Esophagus (tissue), 2 donors: ENCODE results near the gene VWA2. TPM values are rescaled to one million over a fixed set of nuclear protein-coding genes. Genes with fewer than 3 reads are reported as not detected.

Experiments used
- H3K27ac ChIP-seq, 2 donors: one replicate each; pipeline ENCODE4 v1.5.1; 2013; ENCODE audit warnings: low read depth in 2 of 2, mild to moderate bottlenecking in 2 of 2, inconsistent platforms in 1 of 2, low read length in 1 of 2, moderate library complexity in 1 of 2
- H3K27me3 ChIP-seq, 2 donors: one replicate each; pipeline ENCODE4 v1.6.1; 2013; ENCODE audit warnings: low read length in 2 of 2, control low read depth in 1 of 2, mild to moderate bottlenecking in 1 of 2; ENCODE audit not compliant: insufficient read depth in 2 of 2, control insufficient read depth in 1 of 2
- H3K36me3 ChIP-seq, 2 donors: one replicate each; pipeline ENCODE4 v1.6.1; 2013; ENCODE audit warnings: low read length in 1 of 2; ENCODE audit not compliant: control insufficient read depth in 2 of 2, insufficient read depth in 2 of 2
- H3K4me1 ChIP-seq, 2 donors: one replicate each; pipeline ENCODE4 v1.6.1; 2013; ENCODE audit warnings: low read length in 1 of 2; ENCODE audit not compliant: control insufficient read depth in 2 of 2, insufficient read depth in 2 of 2
- H3K4me3 ChIP-seq, 2 donors: one replicate each; pipeline ENCODE4 v1.5.1; 2013; ENCODE audit warnings: low read length in 2 of 2, mild to moderate bottlenecking in 2 of 2, low read depth in 1 of 2, moderate library complexity in 1 of 2
- H3K9me3 ChIP-seq, 2 donors: one replicate each; pipeline ENCODE4 v1.6.1; 2013; ENCODE audit warnings: mild to moderate bottlenecking in 2 of 2, low read depth in 1 of 2, low read length in 1 of 2, moderate library complexity in 1 of 2; ENCODE audit not compliant: control insufficient read depth in 2 of 2, insufficient read depth in 1 of 2
- WGBS, 2 donors: extraction: QIAGEN DNeasy Blood & Tissue Kit; methylation state at CpG; one replicate each; pipeline ENCODE4 v1.1.7; 2013; 5-methylcytosine and 5-hydroxymethylcytosine counted together
- polyA plus RNA-seq, 2 donors: library from polyadenylated mRNA; stranded (reverse); fragments of 200-250 nt; gene quantifications; one replicate each; pipeline ENCODE4 v1.2.3, GENCODE V29; 2013
- donor health status: healthy with polysubstance abuse.
- donor health status: Bipolar disorder and iron deficiency.

VWA2 gene
- polyA plus RNA-seq, 2 donors: 0.71 to 1.4 TPM

DNA sequence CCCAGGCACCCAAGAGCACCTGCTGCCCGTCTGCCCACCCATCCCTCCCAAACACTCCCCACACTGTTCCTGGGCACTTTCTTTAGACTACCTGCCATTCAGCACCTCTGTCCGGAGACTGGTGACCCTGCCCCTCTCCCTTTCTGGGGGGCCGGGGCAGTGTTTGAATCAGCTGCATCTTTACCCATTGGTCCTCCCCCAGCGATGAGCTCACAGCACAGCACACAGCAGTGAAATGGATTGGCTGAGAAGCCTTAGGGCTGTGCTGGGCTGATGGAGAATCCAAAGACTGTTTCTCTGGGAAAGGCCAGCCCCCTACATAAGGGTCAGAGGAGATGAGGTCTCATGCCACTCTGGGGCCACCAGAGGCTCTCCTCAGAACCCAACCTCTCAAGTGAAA lies 40.2 kb downstream of the VWA2 start:
- Histone ChIP-seq H3K27ac (peak overlapping the region; percentile 26 to 74), H3K4me1 (peaks cover 13 to 22% of the 10 kb centered on the region in 2 donors), H3K36me3 (no peaks in the 10 kb centered on the region), H3K9me3 (no peaks in the 10 kb centered on the region), H3K27me3 (no peaks in the 10 kb centered on the region), H3K4me3 (no peak overlapping the region)
- WGBS, 2 donors: 88% methylated on average over 4 of the region's 4 CpGs

- Histone ChIP-seq H3K9me3 (no peaks in the 10 kb centered on the region), H3K27ac (peak overlapping the region; percentile 65 to 86), H3K4me3 (no peak overlapping the region), H3K36me3 (no peaks in the 10 kb centered on the region), H3K27me3 (no peaks in the 10 kb centered on the region), H3K4me1 (peaks cover 13 to 28% of the 10 kb centered on the region in 2 donors)
- 64 to 67% methylated on average over 8 of the region's 8 CpGs for WGBS, 2 donors
These were observed 41.0 kb downstream of the VWA2 start for GRCh38 chr10:114279901-114280644.

DNA sequence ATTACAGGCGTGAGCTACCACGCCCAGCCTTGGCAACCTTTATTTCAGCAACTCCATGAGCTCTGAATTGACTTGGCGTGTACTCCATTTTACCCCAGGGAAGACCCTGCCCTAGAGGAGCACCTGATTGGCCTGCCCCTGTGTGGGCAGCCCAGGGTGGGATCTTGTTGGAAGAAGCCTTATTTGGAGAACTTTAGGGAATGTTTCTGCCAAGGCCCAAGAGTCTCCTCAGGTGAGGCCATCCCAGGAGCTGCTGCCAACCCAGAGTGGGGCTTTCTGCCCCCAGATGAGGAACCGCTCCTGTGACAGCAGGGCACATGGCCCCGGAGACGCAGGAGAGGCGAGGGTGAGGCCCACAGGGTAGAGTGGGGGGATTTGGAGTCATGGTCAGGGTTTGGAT lies 42.0 kb downstream of the VWA2 start:
- peaks cover 13 to 28% of the 10 kb centered on the region in 2 donors for H3K4me1 ChIP-seq
- no peaks in the 10 kb centered on the region for H3K27me3 ChIP-seq
- no peaks in the 10 kb centered on the region for H3K36me3 ChIP-seq
- 61 to 65% methylated on average over 7 of the region's 7 CpGs for WGBS, 2 donors
- H3K4me3 ChIP-seq: no peak overlapping the region
- H3K9me3 ChIP-seq: no peaks in the 10 kb centered on the region
- H3K27ac ChIP-seq: peak overlapping the region in 1 of 2 donors; percentile 33

GRCh38 chr10:114281461-114281860 lies 42.4 kb downstream of the VWA2 start:
- 70 to 74% methylated on average over 5 of the region's 5 CpGs for WGBS, 2 donors
- Histone ChIP-seq H3K4me3 (no peak overlapping the region), H3K36me3 (no peaks in the 10 kb centered on the region), H3K27me3 (no peaks in the 10 kb centered on the region), H3K9me3 (no peaks in the 10 kb centered on the region), H3K27ac (peak overlapping the region in 1 of 2 donors; percentile 19), H3K4me1 (peaks cover 13 to 28% of the 10 kb centered on the region in 2 donors)

GRCh38 chr10:114282526-114282925 lies 43.5 kb downstream of the VWA2 start:
- no peaks in the 10 kb centered on the region for H3K36me3 ChIP-seq
- peaks cover 13 to 28% of the 10 kb centered on the region in 2 donors for H3K4me1 ChIP-seq
- no peak overlapping the region for H3K4me3 ChIP-seq
- WGBS, 2 donors: 85 to 95% methylated on average over 2 of the region's 2 CpGs
- H3K27ac ChIP-seq: no peak overlapping the region
- no peaks in the 10 kb centered on the region for H3K27me3 ChIP-seq
- H3K9me3 ChIP-seq: no peaks in the 10 kb centered on the region

- no peak overlapping the region for H3K4me3 ChIP-seq
- H3K36me3 ChIP-seq: no peaks in the 10 kb centered on the region
- peaks cover 9 to 28% of the 10 kb centered on the region in 2 donors for H3K4me1 ChIP-seq
- no peak overlapping the region for H3K27ac ChIP-seq
- no peaks in the 10 kb centered on the region for H3K27me3 ChIP-seq
- no peaks in the 10 kb centered on the region for H3K9me3 ChIP-seq
- WGBS, 2 donors: 95 to 96% methylated on average over 10 of the region's 10 CpGs
These were observed 44.0 kb downstream of the VWA2 start for GRCh38 chr10:114283091-114283490.

DNA sequence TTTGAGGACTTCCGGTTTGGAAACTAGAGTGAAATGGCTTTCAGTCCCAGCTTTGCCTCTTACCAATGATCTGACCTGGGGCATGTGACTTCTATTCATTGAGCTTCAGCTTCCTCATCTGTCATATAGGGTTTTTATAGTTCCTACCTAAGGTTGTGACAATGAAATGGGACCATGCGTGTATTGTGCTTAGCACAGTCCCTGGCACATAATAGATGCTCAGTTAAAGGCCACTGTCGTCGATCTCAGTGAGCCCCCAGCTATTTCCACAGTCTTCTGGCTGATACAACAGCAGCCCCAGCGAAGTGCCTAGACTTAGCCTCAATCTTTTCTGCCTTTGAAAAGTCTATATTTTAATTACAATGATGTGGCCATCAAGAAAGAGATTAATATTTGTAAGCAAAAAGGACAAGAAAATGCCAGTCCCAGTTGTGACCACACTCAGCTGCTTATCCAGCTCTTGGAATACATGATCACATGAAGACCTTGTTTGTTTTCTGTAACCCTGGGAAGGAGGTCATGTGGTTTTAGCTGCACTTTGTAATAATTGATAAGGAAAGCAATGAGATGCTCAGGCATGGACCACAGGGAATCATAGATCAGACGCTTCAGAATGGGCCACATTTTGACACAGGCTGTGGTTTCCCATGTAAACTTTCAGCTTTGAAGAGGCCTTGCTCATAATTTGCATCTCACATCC lies 44.6 kb downstream of the VWA2 start:
- Histone ChIP-seq H3K36me3 (no peaks in the 10 kb centered on the region), H3K27ac (no peak overlapping the region), H3K4me1 (peaks cover 9 to 25% of the 10 kb centered on the region in 2 donors), H3K4me3 (no peak overlapping the region), H3K27me3 (no peaks in the 10 kb centered on the region), H3K9me3 (no peaks in the 10 kb centered on the region)
- WGBS, 2 donors: 87 to 90% methylated on average over 6 of the region's 6 CpGs

DNA sequence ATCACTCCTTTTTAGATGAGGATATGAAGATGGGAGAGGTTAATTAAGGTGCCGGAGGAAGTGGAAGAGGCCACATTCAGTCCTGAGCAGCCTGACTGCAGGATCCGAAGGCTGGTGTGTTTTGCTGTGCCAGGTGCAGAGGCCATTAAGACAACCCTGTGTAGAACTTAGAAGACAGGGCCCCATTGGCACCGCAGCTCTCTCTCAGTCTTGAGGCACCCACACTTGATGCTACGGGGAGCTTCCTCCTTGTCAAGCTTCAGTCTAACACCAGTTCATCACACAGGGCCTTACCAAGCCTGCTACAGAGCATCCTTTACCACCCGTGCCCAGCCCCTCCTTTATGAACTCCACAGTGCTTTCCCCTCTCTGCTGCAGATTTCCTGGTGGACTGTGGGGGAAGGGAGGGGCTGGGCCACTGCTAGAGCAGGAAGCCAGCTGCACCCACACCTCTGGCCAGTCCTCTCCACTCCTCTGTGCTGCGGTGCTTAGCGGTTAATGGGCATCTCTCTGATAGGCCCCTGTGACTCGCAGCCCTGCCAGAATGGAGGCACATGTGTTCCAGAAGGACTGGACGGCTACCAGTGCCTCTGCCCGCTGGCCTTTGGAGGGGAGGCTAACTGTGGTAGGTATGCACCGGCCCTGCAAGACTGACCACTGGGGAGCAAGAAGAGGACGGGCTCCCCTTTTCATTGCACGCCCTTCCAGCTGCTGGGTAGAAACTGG lies 45.5 kb downstream of the VWA2 start:
- H3K4me1 ChIP-seq: peaks cover 9 to 21% of the 10 kb centered on the region in 2 donors
- no peak overlapping the region for H3K27ac ChIP-seq
- 86 to 88% methylated on average over 13 of the region's 13 CpGs for WGBS, 2 donors
- no peak overlapping the region for H3K4me3 ChIP-seq
- H3K27me3 ChIP-seq: no peaks in the 10 kb centered on the region
- no peaks in the 10 kb centered on the region for H3K9me3 ChIP-seq
- no peaks in the 10 kb centered on the region for H3K36me3 ChIP-seq

DNA sequence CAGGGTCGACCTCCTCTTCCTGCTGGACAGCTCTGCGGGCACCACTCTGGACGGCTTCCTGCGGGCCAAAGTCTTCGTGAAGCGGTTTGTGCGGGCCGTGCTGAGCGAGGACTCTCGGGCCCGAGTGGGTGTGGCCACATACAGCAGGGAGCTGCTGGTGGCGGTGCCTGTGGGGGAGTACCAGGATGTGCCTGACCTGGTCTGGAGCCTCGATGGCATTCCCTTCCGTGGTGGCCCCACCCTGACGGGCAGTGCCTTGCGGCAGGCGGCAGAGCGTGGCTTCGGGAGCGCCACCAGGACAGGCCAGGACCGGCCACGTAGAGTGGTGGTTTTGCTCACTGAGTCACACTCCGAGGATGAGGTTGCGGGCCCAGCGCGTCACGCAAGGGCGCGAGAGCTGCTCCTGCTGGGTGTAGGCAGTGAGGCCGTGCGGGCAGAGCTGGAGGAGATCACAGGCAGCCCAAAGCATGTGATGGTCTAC lies 46.9 kb downstream of the VWA2 start:
- H3K36me3 ChIP-seq: peaks cover under 1 to 4% of the 10 kb centered on the region in 2 donors
- no peaks in the 10 kb centered on the region for H3K27me3 ChIP-seq
- no peak overlapping the region for H3K27ac ChIP-seq
- peaks cover 7 to 12% of the 10 kb centered on the region in 2 donors for H3K4me1 ChIP-seq
- WGBS, 2 donors: 89 to 90% methylated on average over 31 of the region's 31 CpGs
- no peak overlapping the region for H3K4me3 ChIP-seq
- no peaks in the 10 kb centered on the region for H3K9me3 ChIP-seq
